Stimulated activated CD8-positive, alpha-beta memory T cell treated with anti-CD3 and anti-CD28 coated beads, Interleukin-4, amount 100 ng/mL, for 48 hours (primary cell): ENCODE measurements around the gene KLK12.
"Not testable (repeated sequence)": the region's sequence is repeated elsewhere in the genome, so short reads cannot be mapped to it uniquely, and the experiment has no call there.

Experiments
- DNase-seq: peaks from one replicate; pipeline ENCODE4 v3.0.0-alpha.2; 2020

KLK12 gene

GRCh38 chr19:51014242-51014641 lies 20.6 kb downstream of the KLK12 start:
- DNase-seq, result no peak

- no peak for DNase-seq
These were observed 22.1 kb downstream of the KLK12 start for GRCh38 chr19:51012661-51013190.

GRCh38 chr19:51010066-51010795 lies 24.6 kb downstream of the KLK12 start:
- no peak for DNase-seq

GRCh38 chr19:51009061-51009891 lies 25.5 kb downstream of the KLK12 start:
- DNase-seq, result no peak

- no peak for DNase-seq
These were observed 27.3 kb downstream of the KLK12 start for GRCh38 chr19:51007488-51007887.

- DNase-seq, result no peak
These were observed 28.4 kb downstream of the KLK12 start for GRCh38 chr19:51006406-51006805.

GRCh38 chr19:51005248-51005647 lies 29.6 kb downstream of the KLK12 start:
- no peak for DNase-seq

GRCh38 chr19:51003316-51003715 lies 31.5 kb downstream of the KLK12 start:
- DNase-seq, result no peak

- peak; percentile 61 for DNase-seq
These were observed 32.1 kb downstream of the KLK12 start for GRCh38 chr19:51002542-51003311.

GRCh38 chr19:51002089-51002532 lies 32.7 kb downstream of the KLK12 start:
- DNase-seq, result no peak

- DNase-seq, result no peak
These were observed 33.3 kb downstream of the KLK12 start, which contains the start of gene KLK8 for GRCh38 chr19:51001515-51001914. KLK8 (minus strand) TSS chr19:51001604; CDS start chr19:51001167, 437 bp downstream.

GRCh38 chr19:51000981-51001380 lies 33.8 kb downstream of the KLK12 start:
- no peak for DNase-seq

- DNase-seq, result no peak
These were observed 34.4 kb downstream of the KLK12 start for GRCh38 chr19:51000426-51000825.

GRCh38 chr19:50998686-50999085 lies 36.1 kb downstream of the KLK12 start:
- DNase-seq, result no peak

- no peak for DNase-seq
These were observed 36.7 kb downstream of the KLK12 start for GRCh38 chr19:50998061-50998460.

GRCh38 chr19:50994129-50994528 lies 40.7 kb downstream of the KLK12 start:
- no peak for DNase-seq

- no peak for DNase-seq
These were observed 42.2 kb downstream of the KLK12 start for GRCh38 chr19:50992666-50993035.

- not testable (repeated sequence) for DNase-seq
These were observed 50.4 kb downstream of the KLK12 start for GRCh38 chr19:50984416-50984815.

GRCh38 chr19:50983625-50984292 lies 51.0 kb downstream of the KLK12 start, which contains the start of gene KLK7:
KLK7 (minus strand) TSS chr19:50983917; CDS start chr19:50982399, 1,518 bp downstream.
- no peak for DNase-seq

- DNase-seq, result no peak
These were observed 52.6 kb downstream of the KLK12 start for GRCh38 chr19:50982186-50982585.

GRCh38 chr19:50981587-50982146 lies 53.1 kb downstream of the KLK12 start:
- no peak for DNase-seq

GRCh38 chr19:50980208-50980607 lies 54.6 kb downstream of the KLK12 start:
- DNase-seq, result no peak
